NCI-H2171 treated with DMSO at 0.1 percent for 48 hours (cell line): ENCODE results near the gene CCDC40.
"Not testable (repeated sequence)": the region's sequence is repeated elsewhere in the genome, so short reads cannot be mapped to it uniquely, and the experiment has no call there.

Source experiments
- DNase-seq: peaks from one replicate; lab custom pipeline; 2025; lab: John Stamatoyannopoulos, UW

Gene CCDC40

GRCh38 chr17:80035937-80036714 lies at the start of gene CCDC40:
Gene CCDC40 (plus strand): TSS chr17:80036642. CDS start chr17:80036663, 21 bp downstream.
- peak; percentile 69 for DNase-seq

GRCh38 chr17:79987187-79987934 lies 49.1 kb upstream of the CCDC40 start:
- no peak for DNase-seq

- DNase-seq = no peak
Measured at GRCh38 chr17:79987935-79988184, 48.6 kb upstream of the CCDC40 start.

GRCh38 chr17:79988185-79988971 lies 48.1 kb upstream of the CCDC40 start:
- peak; percentile 34 for DNase-seq

- no peak for DNase-seq
Measured at GRCh38 chr17:79989106-79989835, 47.2 kb upstream of the CCDC40 start.

- DNase-seq = no peak
Measured at GRCh38 chr17:79990051-79990592, 46.3 kb upstream of the CCDC40 start.

- DNase-seq = no peak
Measured at GRCh38 chr17:79990704-79991103, 45.7 kb upstream of the CCDC40 start.

- DNase-seq = peak; percentile 76
Measured at GRCh38 chr17:79991140-79991923, 45.1 kb upstream of the CCDC40 start.

- peak; percentile 66 for DNase-seq
Measured at GRCh38 chr17:79991924-79992648, 44.4 kb upstream of the CCDC40 start.

- no peak for DNase-seq
Measured at GRCh38 chr17:79992649-79993389, 43.6 kb upstream of the CCDC40 start.

GRCh38 chr17:79993390-79994227 lies 42.8 kb upstream of the CCDC40 start:
- peak; percentile 93 for DNase-seq

GRCh38 chr17:79994228-79994569 lies 42.2 kb upstream of the CCDC40 start:
- DNase-seq = not testable (repeated sequence)

GRCh38 chr17:79994602-79995001 lies 41.8 kb upstream of the CCDC40 start:
- DNase-seq = no peak

- no peak for DNase-seq
Measured at GRCh38 chr17:79995696-79996095, 40.7 kb upstream of the CCDC40 start.

GRCh38 chr17:79996291-79996690 lies 40.2 kb upstream of the CCDC40 start:
- DNase-seq = no peak

- DNase-seq = peak; percentile 18
Measured at GRCh38 chr17:79997011-79997660, 39.3 kb upstream of the CCDC40 start.

- DNase-seq = no peak
Measured at GRCh38 chr17:80000136-80000535, 36.3 kb upstream of the CCDC40 start.
